HG02571 (cell line): ENCODE results near the gene PPP1R16B.
A peak's percentile ranks its signal among the peaks of the same experiment; 100 is the strongest.

Source experiments
- ATAC-seq: cut with Tn5 transposase; IDR thresholded peaks from one replicate; pipeline ENCODE4 v1.9.1; 2021; ENCODE audit warnings: mild to moderate bottlenecking, moderate library complexity; ENCODE audit not compliant: unreplicated experiment

PPP1R16B gene

GRCh38 chr20:38893565-38894090 is 88.1 kb downstream of the PPP1R16B start:
- no peak for ATAC-seq

GRCh38 chr20:38894091-38894847 is 88.8 kb downstream of the PPP1R16B start:
- no peak for ATAC-seq

- ATAC-seq: no peak
Measured at GRCh38 chr20:38895098-38895949, 89.8 kb downstream of the PPP1R16B start.

DNA sequence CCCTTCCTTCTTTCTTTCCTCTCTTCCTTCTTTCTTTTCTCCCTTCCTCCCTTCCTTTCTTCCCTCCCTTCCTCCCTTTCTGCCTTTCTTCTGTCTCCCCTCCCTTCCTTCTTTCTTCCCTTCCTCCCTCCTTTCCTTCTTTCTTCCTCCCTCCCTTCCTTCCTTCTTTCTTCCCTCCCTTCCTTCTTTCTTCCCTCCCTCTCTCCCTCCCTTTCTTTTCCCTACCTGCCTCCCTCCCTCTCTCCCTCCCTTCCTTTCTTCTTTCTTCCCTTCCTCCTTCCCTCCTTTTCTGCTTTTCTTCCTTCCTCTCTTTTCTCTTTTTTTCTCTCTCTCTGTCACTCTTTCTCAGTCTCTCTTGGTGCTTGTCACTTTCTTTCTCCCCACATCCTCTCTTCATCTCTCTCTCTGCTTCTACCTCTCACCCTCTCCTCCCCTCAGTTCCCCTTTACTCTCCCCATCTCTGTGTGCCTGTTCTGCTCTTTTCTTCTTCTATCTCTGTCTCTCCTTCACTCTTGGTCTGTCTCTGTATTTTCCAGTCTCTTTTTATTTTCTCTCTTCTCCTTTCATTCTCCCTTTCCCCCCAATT is 90.6 kb downstream of the PPP1R16B start:
- ATAC-seq: no peak

GRCh38 chr20:38897267-38897666 is 91.8 kb downstream of the PPP1R16B start:
- no peak for ATAC-seq

DNA sequence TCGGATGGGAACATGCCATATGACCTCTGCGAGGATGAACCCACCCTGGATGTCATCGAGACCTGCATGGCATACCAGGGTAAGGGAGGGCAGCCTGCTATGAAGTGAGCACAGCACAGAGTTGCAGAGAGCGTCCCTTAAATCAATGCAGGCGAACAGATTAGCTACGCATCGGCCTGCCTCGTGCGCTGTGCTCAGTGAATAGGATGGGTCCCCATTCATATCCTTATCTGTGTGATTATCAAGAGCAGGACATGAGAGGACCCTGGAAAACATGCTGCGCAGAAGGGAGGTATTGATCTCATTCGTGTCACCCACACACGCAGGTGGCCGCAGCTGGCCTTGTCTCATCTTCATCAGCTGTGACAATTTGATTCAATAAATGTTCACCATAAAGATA is 95.1 kb downstream of the PPP1R16B start:
- ATAC-seq: no peak

- no peak for ATAC-seq
Measured at GRCh38 chr20:38902601-38903000, 97.1 kb downstream of the PPP1R16B start.

DNA sequence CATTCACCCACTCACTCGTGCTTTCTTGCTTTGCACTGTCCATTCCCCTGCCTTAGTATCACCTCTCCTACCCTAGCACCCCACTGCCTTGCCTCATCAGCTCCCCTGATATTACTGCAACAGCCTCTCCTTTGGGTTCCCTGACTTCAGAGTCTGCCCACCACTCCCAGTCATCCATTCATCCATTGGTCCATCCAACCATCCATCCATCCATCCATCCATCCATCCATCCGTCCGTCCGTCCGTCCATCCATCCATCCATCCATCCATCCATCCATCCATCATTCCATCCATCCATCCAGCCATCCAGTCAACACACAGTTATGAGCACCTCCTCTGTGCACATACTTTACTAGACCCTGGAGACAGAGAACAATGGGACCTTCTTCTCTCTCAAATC is 97.8 kb downstream of the PPP1R16B start:
- ATAC-seq: no peak

DNA sequence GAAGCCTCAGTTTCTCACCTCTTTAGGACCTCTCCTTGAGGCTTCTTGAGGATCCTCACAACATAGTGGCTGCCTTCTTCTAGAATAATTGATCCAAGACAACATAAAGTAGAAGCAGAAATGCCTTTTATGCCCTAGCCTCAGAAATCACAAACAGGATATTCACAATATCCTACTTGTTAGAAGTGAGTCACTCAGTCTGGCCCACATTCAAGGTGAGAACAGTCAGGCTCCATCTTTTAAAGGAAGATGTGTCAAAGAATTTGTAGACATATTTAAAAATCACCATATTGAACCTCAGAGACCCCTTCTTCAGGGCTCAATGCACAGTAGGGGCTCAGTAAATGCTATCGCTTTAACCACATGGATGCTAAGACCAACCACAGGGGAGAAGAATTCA is 99.9 kb downstream of the PPP1R16B start:
- no peak for ATAC-seq

DNA sequence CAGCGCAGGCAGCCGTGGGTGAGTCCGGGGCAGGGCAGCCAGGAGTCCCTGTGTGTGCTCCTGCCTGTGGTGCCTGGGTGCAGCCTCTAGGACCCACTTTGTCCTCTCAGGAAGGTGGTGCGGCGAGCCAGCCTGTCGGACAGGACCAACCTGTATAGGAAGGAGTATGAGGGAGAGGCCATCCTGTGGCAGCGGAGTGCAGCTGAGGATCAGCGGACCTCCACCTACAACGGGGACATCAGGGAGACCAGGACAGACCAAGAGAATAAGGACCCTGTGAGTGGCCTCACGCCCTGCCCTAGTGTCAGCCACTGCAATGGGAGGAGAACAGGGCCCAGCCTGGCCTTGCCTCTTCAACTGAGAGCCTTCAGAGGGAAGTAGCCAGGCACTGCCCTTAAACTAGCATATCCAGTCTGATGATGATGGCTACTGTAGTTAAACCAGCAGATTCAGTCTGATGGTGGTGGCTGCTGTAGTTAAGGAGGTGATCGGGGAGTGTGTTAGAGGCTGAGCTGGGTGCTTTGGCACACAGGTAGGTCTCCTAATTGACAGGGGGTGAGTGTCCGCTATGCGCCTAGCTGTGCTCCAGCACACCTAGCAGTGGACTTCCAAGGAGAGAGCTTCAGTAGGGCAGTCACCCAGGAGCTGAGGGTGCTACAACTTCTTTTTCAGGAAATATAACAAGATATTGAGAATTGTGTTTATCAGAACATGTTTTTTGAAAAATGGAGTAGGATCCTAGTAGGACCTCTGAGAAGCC is 102.6 kb downstream of the PPP1R16B start:
- no peak for ATAC-seq

DNA sequence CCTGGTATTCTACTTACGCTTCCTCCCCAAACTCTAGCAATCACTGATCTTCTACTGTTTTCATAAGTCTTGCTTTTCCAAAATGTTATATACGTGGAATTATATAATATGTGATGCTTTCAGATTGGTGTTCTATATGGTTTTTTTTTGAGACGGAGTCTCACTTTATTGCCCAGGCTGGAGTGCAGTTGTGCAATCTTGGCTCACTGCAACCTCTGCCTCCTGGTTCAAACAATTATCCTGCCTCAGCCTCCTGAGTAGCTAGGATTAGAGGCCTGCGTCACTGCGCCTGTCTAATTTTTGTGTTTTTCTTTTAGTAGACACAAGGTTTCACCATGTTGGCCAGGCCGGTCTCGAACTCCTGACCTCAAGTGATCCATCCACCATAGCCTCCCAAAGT is 109.9 kb downstream of the PPP1R16B start:
- ATAC-seq: no peak

- no peak for ATAC-seq
Measured at GRCh38 chr20:38917657-38918056, 112.2 kb downstream of the PPP1R16B start.

DNA sequence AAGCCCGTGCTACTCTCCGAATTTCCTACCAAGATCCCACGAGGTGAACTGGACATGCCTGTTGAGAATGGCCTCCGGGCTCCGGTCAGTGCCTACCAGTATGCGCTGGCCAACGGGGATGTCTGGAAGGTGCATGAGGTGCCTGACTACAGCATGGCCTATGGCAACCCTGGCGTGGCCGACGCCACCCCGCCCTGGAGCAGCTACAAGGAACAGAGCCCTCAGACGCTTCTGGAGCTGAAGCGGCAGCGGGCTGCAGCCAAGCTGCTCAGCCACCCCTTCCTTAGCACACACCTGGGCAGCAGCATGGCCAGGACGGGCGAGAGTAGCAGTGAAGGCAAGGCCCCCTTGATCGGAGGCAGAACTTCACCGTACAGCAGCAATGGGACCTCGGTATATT is 112.7 kb downstream of the PPP1R16B start:
- ATAC-seq: no peak

GRCh38 chr20:38919683-38920082 is 114.2 kb downstream of the PPP1R16B start:
- ATAC-seq: no peak

DNA sequence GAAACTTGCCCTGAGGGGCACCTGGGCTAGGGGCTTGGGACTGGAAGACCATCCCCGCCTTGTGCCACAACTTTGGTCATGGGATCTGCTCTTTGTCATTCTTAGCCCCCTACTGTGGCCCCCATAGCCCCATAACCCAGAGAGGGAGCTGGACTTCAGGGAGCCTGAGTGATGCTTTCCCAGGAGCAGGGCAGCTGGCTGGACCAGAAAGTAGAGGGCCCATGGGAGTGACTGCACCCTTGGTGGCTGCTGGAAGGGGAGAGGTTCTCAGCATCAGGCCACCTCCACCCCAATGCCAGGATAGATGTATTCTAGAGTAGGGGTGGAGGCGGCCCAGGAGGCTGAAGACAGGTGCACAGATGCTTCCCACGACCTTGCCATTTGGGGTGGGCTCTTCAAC is 114.9 kb downstream of the PPP1R16B start:
- ATAC-seq: no peak

DNA sequence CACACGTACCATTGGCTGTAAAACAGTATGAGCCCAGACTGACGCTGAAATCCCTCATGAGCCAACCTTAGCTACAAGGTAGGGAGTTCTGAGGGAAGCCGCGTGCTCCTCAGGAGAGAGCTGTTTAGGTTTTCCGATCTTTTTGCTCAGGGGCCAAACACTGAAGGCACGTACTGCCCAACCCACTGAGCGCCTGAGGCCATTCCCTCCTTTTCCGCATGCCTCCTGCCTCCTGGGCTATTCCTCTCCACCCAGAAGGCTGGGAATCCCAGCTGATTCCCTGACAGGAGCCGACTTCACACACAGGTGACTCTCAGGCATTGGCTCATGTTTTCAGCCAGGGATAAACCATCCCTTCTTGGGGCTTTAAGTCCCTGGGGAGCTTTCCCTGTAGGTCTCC is 115.4 kb downstream of the PPP1R16B start:
- ATAC-seq: no peak

DNA sequence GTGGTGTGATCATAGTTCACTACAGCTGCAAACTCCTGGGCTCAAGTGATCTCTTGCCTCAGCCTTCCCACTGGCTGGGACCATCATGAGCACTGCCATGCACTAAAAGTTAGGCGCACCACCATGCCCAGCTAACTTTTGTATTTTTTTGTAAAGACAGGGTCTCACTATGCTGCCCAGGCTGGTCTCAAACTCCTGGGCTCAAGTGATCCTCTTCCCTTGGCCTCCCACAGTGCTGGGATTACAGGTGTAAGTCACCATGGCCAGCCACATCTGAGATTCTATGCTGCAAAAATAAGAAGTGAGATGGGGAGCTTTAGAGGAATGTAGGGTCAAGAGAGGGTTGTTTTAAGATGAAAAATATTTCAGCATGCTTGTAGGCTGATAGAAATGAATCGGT is 119.2 kb downstream of the PPP1R16B start:
- no peak for ATAC-seq

DNA sequence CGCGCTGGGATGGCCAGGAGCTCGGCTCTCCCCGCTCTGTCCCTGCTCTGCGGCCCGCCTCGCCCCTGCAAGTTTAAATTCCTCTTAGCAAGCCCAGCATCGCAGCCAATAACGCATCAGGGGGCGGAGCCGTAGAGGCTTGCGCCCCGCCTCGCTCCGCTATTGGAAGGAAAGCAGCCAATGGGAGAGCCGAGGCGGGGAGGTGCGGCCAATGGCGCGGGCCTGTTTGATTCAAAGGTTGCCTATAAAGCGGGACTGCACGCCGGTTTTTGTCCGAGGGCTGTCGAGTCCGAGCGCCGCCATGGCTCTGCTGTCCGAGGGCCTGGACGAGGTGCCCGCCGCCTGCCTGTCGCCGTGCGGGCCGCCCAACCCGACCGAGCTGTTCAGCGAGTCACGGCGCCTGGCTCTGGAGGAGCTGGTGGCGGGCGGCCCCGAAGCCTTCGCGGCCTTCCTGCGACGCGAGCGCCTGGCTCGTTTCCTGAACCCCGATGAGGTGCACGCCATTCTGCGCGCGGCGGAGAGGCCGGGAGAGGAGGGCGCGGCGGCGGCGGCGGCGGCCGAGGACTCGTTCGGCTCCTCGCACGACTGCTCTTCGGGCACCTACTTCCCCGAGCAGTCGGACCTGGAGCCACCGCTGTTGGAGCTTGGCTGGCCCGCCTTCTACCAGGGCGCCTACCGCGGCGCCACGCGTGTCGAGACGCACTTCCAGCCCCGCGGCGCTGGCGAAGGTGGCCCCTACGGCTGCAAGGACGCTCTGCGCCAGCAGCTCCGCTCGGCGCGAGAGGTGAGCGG is 120.8 kb downstream of the PPP1R16B start, which contains the start of gene FAM83D:
FAM83D (plus strand) TSS at position 276 of the 792 bp plus-strand sequence; CDS start at position 302, 26 bp downstream.
- peak; percentile 84 for ATAC-seq

DNA sequence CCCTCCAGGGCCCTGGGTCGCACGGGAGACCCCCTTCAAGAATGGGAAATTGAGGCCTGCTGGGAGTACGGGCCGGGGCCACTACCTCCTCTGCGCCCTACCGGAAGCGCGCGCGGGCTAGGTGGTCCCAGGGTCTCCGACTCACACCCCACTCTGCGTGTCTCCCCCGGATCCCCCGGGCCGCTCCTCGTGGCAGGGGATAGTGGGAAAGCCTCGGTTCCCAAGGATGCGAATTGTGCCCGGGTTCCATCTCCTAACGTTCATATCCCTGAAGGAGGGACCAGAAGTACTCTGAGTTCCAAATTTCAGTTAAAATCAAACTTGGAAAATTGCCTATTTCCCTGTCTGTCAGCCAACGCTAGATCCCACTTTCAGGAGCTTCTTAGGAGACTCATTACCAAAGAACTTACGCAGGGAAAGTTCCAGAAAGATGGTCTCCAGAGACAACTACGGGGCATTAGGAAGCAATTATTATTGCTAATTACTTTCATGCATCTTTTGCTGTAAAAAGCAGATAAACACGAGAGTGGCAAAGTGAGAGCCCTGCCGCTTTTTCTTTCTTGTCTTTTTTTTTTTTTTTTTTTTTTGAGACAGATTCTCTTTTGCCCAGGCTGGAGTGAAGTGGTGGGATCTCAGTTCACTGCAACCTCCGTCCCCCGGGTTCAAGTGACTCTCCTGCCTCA is 121.6 kb downstream of the PPP1R16B start:
- no peak for ATAC-seq
